ENCODE results near the gene GALNT9. TPM values are rescaled to one million over a fixed set of nuclear protein-coding genes. Genes with fewer than 3 reads are reported as not detected.
"Not testable (repeated sequence)": the region's sequence is repeated elsewhere in the genome, so short reads cannot be mapped to it uniquely, and the experiment has no call there.

The GALNT9 gene
- polyA plus RNA-seq, 1 experiment: not detected

DNA sequence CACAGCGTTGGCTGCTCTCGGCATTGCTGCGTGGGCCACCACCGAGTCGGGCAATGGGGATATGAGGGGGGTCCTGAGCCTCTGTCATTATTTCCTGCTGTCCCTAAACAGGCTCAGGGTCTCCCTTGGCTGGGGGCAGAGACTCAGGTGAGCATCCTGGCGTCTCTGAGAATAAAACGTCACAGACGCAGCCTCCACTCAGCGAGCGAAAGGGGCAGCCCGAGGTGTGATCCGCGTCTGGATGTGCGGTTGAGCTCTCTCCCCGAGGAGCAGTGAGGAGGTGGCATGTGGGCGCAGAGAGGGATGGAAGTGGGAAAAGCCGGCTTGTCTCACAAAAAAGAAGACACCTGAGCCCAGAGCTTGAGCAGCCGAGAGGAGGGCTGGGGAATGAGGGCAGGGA is 62.6 kb downstream of the GALNT9 start:
- CTCF ChIA-PET: no interaction called here
- POLR2A ChIA-PET: no interaction called here
- TF ChIP-seq, protein P1, sequence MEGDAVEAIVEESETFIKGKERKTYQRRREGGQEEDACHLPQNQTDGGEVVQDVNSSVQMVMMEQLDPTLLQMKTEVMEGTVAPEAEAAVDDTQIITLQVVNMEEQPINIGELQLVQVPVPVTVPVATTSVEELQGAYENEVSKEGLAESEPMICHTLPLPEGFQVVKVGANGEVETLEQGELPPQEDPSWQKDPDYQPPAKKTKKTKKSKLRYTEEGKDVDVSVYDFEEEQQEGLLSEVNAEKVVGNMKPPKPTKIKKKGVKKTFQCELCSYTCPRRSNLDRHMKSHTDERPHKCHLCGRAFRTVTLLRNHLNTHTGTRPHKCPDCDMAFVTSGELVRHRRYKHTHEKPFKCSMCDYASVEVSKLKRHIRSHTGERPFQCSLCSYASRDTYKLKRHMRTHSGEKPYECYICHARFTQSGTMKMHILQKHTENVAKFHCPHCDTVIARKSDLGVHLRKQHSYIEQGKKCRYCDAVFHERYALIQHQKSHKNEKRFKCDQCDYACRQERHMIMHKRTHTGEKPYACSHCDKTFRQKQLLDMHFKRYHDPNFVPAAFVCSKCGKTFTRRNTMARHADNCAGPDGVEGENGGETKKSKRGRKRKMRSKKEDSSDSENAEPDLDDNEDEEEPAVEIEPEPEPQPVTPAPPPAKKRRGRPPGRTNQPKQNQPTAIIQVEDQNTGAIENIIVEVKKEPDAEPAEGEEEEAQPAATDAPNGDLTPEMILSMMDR (IDR thresholded peaks at IDR 0.05; ENCODE audit: insufficient read depth, low read depth, low read length): no peak

GRCh38 chr12:132266370-132266769 is 63.0 kb downstream of the GALNT9 start:
- ChIA-PET CTCF (no interaction called here), POLR2A (no interaction called here)
- no peaks in the 10 kb centered on the region for H3K36me3 ChIP-seq (ENCODE audit: control insufficient read depth, insufficient read depth, low read length)
- TF ChIP-seq, protein P1 (IDR thresholded peaks at IDR 0.05; ENCODE audit: insufficient read depth, low read depth, low read length): no peak
- no peak for DNase-seq (ENCODE audit: low read depth)
- peaks cover 3% of the 10 kb centered on the region; the same call in 1 of the 2 replicates for H3K27me3 ChIP-seq (ENCODE audit: control insufficient read depth, insufficient read depth, low read length)
- no peak overlapping the region for H3K4me3 ChIP-seq (ENCODE audit: low read depth, low read length)

More for the DNA sequence above, 62.6 kb downstream of the GALNT9 start:
- no peak for DNase-seq (ENCODE audit: low read depth)
- Histone ChIP-seq H3K36me3 (ENCODE audit: control insufficient read depth, insufficient read depth, low read length) (no peaks in the 10 kb centered on the region), H3K4me3 (ENCODE audit: low read depth, low read length) (no peak overlapping the region), H3K27me3 (ENCODE audit: control insufficient read depth, insufficient read depth, low read length) (peaks cover 3% of the 10 kb centered on the region; the same call in 1 of the 2 replicates)

- CTCF ChIA-PET: not testable (repeated sequence)
Measured at GRCh38 chr12:132265822-132266221, 63.6 kb downstream of the GALNT9 start.

GRCh38 chr12:132265056-132265800 is 64.2 kb downstream of the GALNT9 start:
- TF ChIP-seq, protein P1 (IDR thresholded peaks at IDR 0.05; ENCODE audit: insufficient read depth, low read depth, low read length): no peak
- Histone ChIP-seq H3K36me3 (ENCODE audit: control insufficient read depth, insufficient read depth, low read length) (no peaks in the 10 kb centered on the region), H3K4me3 (ENCODE audit: low read depth, low read length) (no peak overlapping the region), H3K27me3 (ENCODE audit: control insufficient read depth, insufficient read depth, low read length) (peaks cover 2% of the 10 kb centered on the region; the same call in 1 of the 2 replicates)
- no peak for DNase-seq (ENCODE audit: low read depth)
- ChIA-PET POLR2A (no interaction called here), CTCF (no interaction called here)

More at GRCh38 chr12:132265822-132266221, 63.6 kb downstream of the GALNT9 start:
- H3K27me3 ChIP-seq (ENCODE audit: control insufficient read depth, insufficient read depth, low read length); POLR2A ChIA-PET; DNase-seq (ENCODE audit: low read depth); H3K36me3 ChIP-seq (ENCODE audit: control insufficient read depth, insufficient read depth, low read length); H3K4me3 ChIP-seq (ENCODE audit: low read depth, low read length): not testable (repeated sequence)

- ChIA-PET CTCF (no interaction called here), POLR2A (no interaction called here)
- Histone ChIP-seq H3K4me3 (ENCODE audit: low read depth, low read length) (no peak overlapping the region), H3K27me3 (ENCODE audit: control insufficient read depth, insufficient read depth, low read length) (peaks cover 2% of the 10 kb centered on the region; the same call in 1 of the 2 replicates), H3K36me3 (ENCODE audit: control insufficient read depth, insufficient read depth, low read length) (no peaks in the 10 kb centered on the region)
- no peak for DNase-seq (ENCODE audit: low read depth)
- TF ChIP-seq, protein P1 (IDR thresholded peaks at IDR 0.05; ENCODE audit: insufficient read depth, low read depth, low read length): no peak
Measured at GRCh38 chr12:132264086-132265010, 65.0 kb downstream of the GALNT9 start.

Data from BJ (cell line).